Neural progenitor cell (in vitro differentiated cells): Measurements from ENCODE around the gene ARV1.

Experiments used
- EZH2phosphoT487 ChIP-seq: fragments of 200-600 bp; sonication (generic); IDR thresholded peaks from 2 replicates; pipeline ENCODE4 v1.6.1; 2017; ENCODE audit warnings: antibody characterized with exemption
- TF ChIP-seq, protein P1 (sequence below): fragments of 200-600 bp; sonication (generic); IDR thresholded peaks from 2 replicates; pipeline ENCODE4 v1.5.1; 2017; ENCODE audit warnings: antibody characterized with exemption, mild to moderate bottlenecking

GRCh38 chr1:230965535-230965934 lies 13.4 kb upstream of the ARV1 start:
- TF ChIP-seq, protein P1, sequence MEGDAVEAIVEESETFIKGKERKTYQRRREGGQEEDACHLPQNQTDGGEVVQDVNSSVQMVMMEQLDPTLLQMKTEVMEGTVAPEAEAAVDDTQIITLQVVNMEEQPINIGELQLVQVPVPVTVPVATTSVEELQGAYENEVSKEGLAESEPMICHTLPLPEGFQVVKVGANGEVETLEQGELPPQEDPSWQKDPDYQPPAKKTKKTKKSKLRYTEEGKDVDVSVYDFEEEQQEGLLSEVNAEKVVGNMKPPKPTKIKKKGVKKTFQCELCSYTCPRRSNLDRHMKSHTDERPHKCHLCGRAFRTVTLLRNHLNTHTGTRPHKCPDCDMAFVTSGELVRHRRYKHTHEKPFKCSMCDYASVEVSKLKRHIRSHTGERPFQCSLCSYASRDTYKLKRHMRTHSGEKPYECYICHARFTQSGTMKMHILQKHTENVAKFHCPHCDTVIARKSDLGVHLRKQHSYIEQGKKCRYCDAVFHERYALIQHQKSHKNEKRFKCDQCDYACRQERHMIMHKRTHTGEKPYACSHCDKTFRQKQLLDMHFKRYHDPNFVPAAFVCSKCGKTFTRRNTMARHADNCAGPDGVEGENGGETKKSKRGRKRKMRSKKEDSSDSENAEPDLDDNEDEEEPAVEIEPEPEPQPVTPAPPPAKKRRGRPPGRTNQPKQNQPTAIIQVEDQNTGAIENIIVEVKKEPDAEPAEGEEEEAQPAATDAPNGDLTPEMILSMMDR, result no peak
- TF ChIP-seq EZH2phosphoT487, result no peak
